ENCODE data around the gene CAMTA1. TPM values are rescaled to one million over a fixed set of nuclear protein-coding genes. Genes with fewer than 3 reads are reported as not detected.
A peak's percentile ranks its signal among the peaks of the same experiment; 100 is the strongest.

Gene CAMTA1
- total RNA-seq, 1 donor from 2014 or later, result 268 TPM

- Histone ChIP-seq H3K4me2 (no peak overlapping the region), H2AFZ (replicated peaks) (no peak overlapping the region), H3K9me3 (ENCODE audit: low read depth) (no peaks in the 10 kb centered on the region), H3K36me3 (no peaks in the 10 kb centered on the region), H3K4me1 (peaks cover 8% of the 10 kb centered on the region), H4K20me1 (ENCODE audit: low read depth) (no peaks in the 10 kb centered on the region), H3K4me3 (no peak overlapping the region), H3K79me2 (ENCODE audit: low read depth) (no peaks in the 10 kb centered on the region), H3K27ac (no peak overlapping the region), H3K9ac (no peak overlapping the region), H3F3A (ENCODE audit: low read depth) (peaks cover 6% of the 10 kb centered on the region), H3K27me3 (no peaks in the 10 kb centered on the region)
- Mint-ChIP-seq H3K9me3 (peaks cover 7% of the 10 kb centered on the region), H3K27ac (no peak overlapping the region), H3K4me3 (no peak overlapping the region), H3K27me3 (ENCODE audit: insufficient read depth, low read depth) (peaks cover 22% of the 10 kb centered on the region), H3K4me1 (peaks cover 49% of the 10 kb centered on the region), H3K36me3 (no peaks in the 10 kb centered on the region)
- DNase-seq (ENCODE audit: low spot score), result no peak
- TF ChIP-seq CTCF (IDR thresholded peaks at IDR 0.05) (no peak), EZH2phosphoT487 (IDR thresholded peaks at IDR 0.05) (no peak), EZH2 (IDR thresholded peaks at IDR 0.05) (no peak)
Observed at GRCh38 chr1:7490576-7490975, 705.3 kb downstream of the CAMTA1 start.

GRCh38 chr1:7491109-7491817 is 706.0 kb downstream of the CAMTA1 start:
- H3K27me3 ChIP-seq, result no peaks in the 10 kb centered on the region
- DNase-seq (ENCODE audit: low spot score), result no peak
- Mint-ChIP-seq H3K36me3 (no peaks in the 10 kb centered on the region), H3K4me3 (no peak overlapping the region), H3K4me1 (peaks cover 47% of the 10 kb centered on the region), H3K9me3 (peaks cover 7% of the 10 kb centered on the region), H3K27me3 (ENCODE audit: insufficient read depth, low read depth) (peaks cover 18% of the 10 kb centered on the region), H3K27ac (no peak overlapping the region)
- no peak overlapping the region for H3K9ac ChIP-seq
- H3K4me3 ChIP-seq, result no peak overlapping the region
- H3F3A ChIP-seq (ENCODE audit: low read depth), result peaks cover 6% of the 10 kb centered on the region
- H3K9me3 ChIP-seq (ENCODE audit: low read depth), result no peaks in the 10 kb centered on the region
- H2AFZ ChIP-seq (replicated peaks), result no peak overlapping the region
- H3K4me2 ChIP-seq, result no peak overlapping the region
- no peak overlapping the region for H3K27ac ChIP-seq
- no peaks in the 10 kb centered on the region for H3K79me2 ChIP-seq (ENCODE audit: low read depth)
- TF ChIP-seq EZH2phosphoT487 (IDR thresholded peaks at IDR 0.05) (no peak), CTCF (IDR thresholded peaks at IDR 0.05) (no peak), EZH2 (IDR thresholded peaks at IDR 0.05) (no peak)
- no peaks in the 10 kb centered on the region for H3K36me3 ChIP-seq
- H4K20me1 ChIP-seq (ENCODE audit: low read depth), result no peaks in the 10 kb centered on the region
- peaks cover 13% of the 10 kb centered on the region for H3K4me1 ChIP-seq

- DNase-seq (ENCODE audit: low spot score), result no peak
- H3K79me2 ChIP-seq (ENCODE audit: low read depth), result no peaks in the 10 kb centered on the region
- peaks cover 13% of the 10 kb centered on the region for H3K4me1 ChIP-seq
- peak overlapping the region; percentile 55 for H3K27ac Mint-ChIP-seq
- H3K4me2 ChIP-seq, result no peak overlapping the region
- H3K4me3 Mint-ChIP-seq, result no peak overlapping the region
- peaks cover 7% of the 10 kb centered on the region for H3K9me3 Mint-ChIP-seq
- H3K27ac ChIP-seq, result no peak overlapping the region
- H3K9ac ChIP-seq, result no peak overlapping the region
- H3F3A ChIP-seq (ENCODE audit: low read depth), result peaks cover 6% of the 10 kb centered on the region
- no peaks in the 10 kb centered on the region for H3K36me3 Mint-ChIP-seq
- peaks cover 46% of the 10 kb centered on the region for H3K4me1 Mint-ChIP-seq
- no peak overlapping the region for H2AFZ ChIP-seq (replicated peaks)
- peaks cover 15% of the 10 kb centered on the region for H3K27me3 Mint-ChIP-seq (ENCODE audit: insufficient read depth, low read depth)
- TF ChIP-seq EZH2 (IDR thresholded peaks at IDR 0.05) (no peak), CTCF (IDR thresholded peaks at IDR 0.05) (no peak), EZH2phosphoT487 (IDR thresholded peaks at IDR 0.05) (no peak)
- H3K27me3 ChIP-seq, result no peaks in the 10 kb centered on the region
- no peaks in the 10 kb centered on the region for H3K9me3 ChIP-seq (ENCODE audit: low read depth)
- H4K20me1 ChIP-seq (ENCODE audit: low read depth), result no peaks in the 10 kb centered on the region
- H3K4me3 ChIP-seq, result no peak overlapping the region
- H3K36me3 ChIP-seq, result no peaks in the 10 kb centered on the region
Observed at GRCh38 chr1:7491818-7492173, 706.5 kb downstream of the CAMTA1 start.

Measured in neural progenitor cell (in vitro differentiated cells).